Measurements from ENCODE around the gene NUP85.
"Not testable (repeated sequence)": the region's sequence is repeated elsewhere in the genome, so short reads cannot be mapped to it uniquely, and the experiment has no call there.

NUP85 gene

GRCh38 chr17:75257228-75257627 lies 51.7 kb downstream of the NUP85 start:
- WGBS: 74% methylated on average over 2 of the region's 2 CpGs
- not testable (repeated sequence) for H2AFZ ChIP-seq (ENCODE audit: low read depth, low read length); H3K4me2 ChIP-seq (ENCODE audit: low read length, poor library complexity, severe bottlenecking); H3K14ac ChIP-seq (ENCODE audit: low read length in 2 of 2); H3K4me1 ChIP-seq (ENCODE audit: control insufficient read depth, insufficient read depth, low read depth, low read length); H4K91ac ChIP-seq (ENCODE audit: low read length); DNase-seq; H2BK12ac ChIP-seq (ENCODE audit: low read length in 2 of 2); H3K27ac ChIP-seq (ENCODE audit: low read length, poor library complexity, severe bottlenecking); H2BK15ac ChIP-seq (ENCODE audit: low read depth, poor library complexity, severe bottlenecking); H3K79me1 ChIP-seq (replicated peaks; ENCODE audit: low read length, poor library complexity, severe bottlenecking); H3K4ac ChIP-seq (ENCODE audit: low read depth in 1 of 2, low read length in 2 of 2); H4K8ac ChIP-seq (ENCODE audit: low read length); H2AK5ac ChIP-seq (ENCODE audit: low read length, severe bottlenecking); H2BK120ac ChIP-seq (ENCODE audit: low read depth, low read length); H3K9me3 ChIP-seq (ENCODE audit: control insufficient read depth, low read length); H3K4me3 ChIP-seq (ENCODE audit: insufficient read depth in 1 of 2, low read depth in 1 of 2, low read length in 2 of 2); H3K27me3 ChIP-seq (ENCODE audit: control insufficient read depth in 1 of 2, insufficient read depth in 1 of 2, low read length in 2 of 2); H2BK5ac ChIP-seq (ENCODE audit: low read depth, low read length, poor library complexity, severe bottlenecking); H3K23ac ChIP-seq (ENCODE audit: low read length in 2 of 2); H3K36me3 ChIP-seq (ENCODE audit: control insufficient read depth in 1 of 2, insufficient read depth in 2 of 2, low read depth in 1 of 2, low read length in 2 of 2); H3K18ac ChIP-seq (ENCODE audit: low read depth in 1 of 2, low read length in 2 of 2); H3K9ac ChIP-seq (ENCODE audit: low read length)

- WGBS: 6% methylated on average over 24 of the region's 31 CpGs
- no peak overlapping the region for H2BK12ac ChIP-seq (ENCODE audit: low read length in 2 of 2)
These were observed 55.3 kb downstream of the NUP85 start for GRCh38 chr17:75260641-75261335.

GRCh38 chr17:75261336-75262111 lies 56.0 kb downstream of the NUP85 start, which contains the start of the genes GGA3 and MRPS7:
Gene GGA3 (minus strand): TSS chr17:75261606. CDS start chr17:75261587, 19 bp downstream.
Gene MRPS7 (plus strand): TSS chr17:75261879. CDS start chr17:75261901, 22 bp downstream.
- peak; percentile 95 for DNase-seq
- Histone ChIP-seq H3K4me3 (ENCODE audit: insufficient read depth in 1 of 2, low read depth in 1 of 2, low read length in 2 of 2) (peak within 1 kb of the TSS; percentile 99 to 100), H3K23ac (ENCODE audit: low read length in 2 of 2) (peak within 1 kb of the TSS; percentile 11 to 71), H2BK12ac (ENCODE audit: low read length in 2 of 2) (no peak within 1 kb of the TSS), H3K18ac (ENCODE audit: low read depth in 1 of 2, low read length in 2 of 2) (peak within 1 kb of the TSS; percentile 98 to 99), H3K9ac (ENCODE audit: low read length) (peak within 1 kb of the TSS; percentile 100), H3K27me3 (ENCODE audit: control insufficient read depth in 1 of 2, insufficient read depth in 1 of 2, low read length in 2 of 2) (no peaks in the 10 kb centered on the region), H2BK5ac (ENCODE audit: low read depth, low read length, poor library complexity, severe bottlenecking) (peak within 1 kb of the TSS; percentile 97), H2AK5ac (ENCODE audit: low read length, severe bottlenecking) (no peak within 1 kb of the TSS), H3K79me1 (replicated peaks; ENCODE audit: low read length, poor library complexity, severe bottlenecking) (peaks cover 21% of the 10 kb centered on the region), H3K4ac (ENCODE audit: low read depth in 1 of 2, low read length in 2 of 2) (peak within 1 kb of the TSS; percentile 97 to 98), H4K91ac (ENCODE audit: low read length) (peak within 1 kb of the TSS; percentile 99), H3K27ac (ENCODE audit: low read length, poor library complexity, severe bottlenecking) (peak within 1 kb of the TSS; percentile 100), H3K36me3 (ENCODE audit: control insufficient read depth in 1 of 2, insufficient read depth in 2 of 2, low read depth in 1 of 2, low read length in 2 of 2) (peaks cover 25 to 42% of the 10 kb centered on the region in 2 experiments), H3K4me1 (ENCODE audit: control insufficient read depth, insufficient read depth, low read depth, low read length) (peaks cover 4% of the 10 kb centered on the region), H2AFZ (ENCODE audit: low read depth, low read length) (peak within 1 kb of the TSS; percentile 75), H3K9me3 (ENCODE audit: control insufficient read depth, low read length) (no peaks in the 10 kb centered on the region), H3K4me2 (ENCODE audit: low read length, poor library complexity, severe bottlenecking) (peak within 1 kb of the TSS; percentile 90), H2BK15ac (ENCODE audit: low read depth, poor library complexity, severe bottlenecking) (peak within 1 kb of the TSS; percentile 98), H2BK120ac (ENCODE audit: low read depth, low read length) (peak within 1 kb of the TSS; percentile 86), H4K8ac (ENCODE audit: low read length) (peak within 1 kb of the TSS; percentile 100), H3K14ac (ENCODE audit: low read length in 2 of 2) (peak within 1 kb of the TSS in 1 of 2 experiments; percentile 100)
- under 1% methylated on average over 66 of the region's 69 CpGs for WGBS

More at GRCh38 chr17:75260641-75261335, 55.3 kb downstream of the NUP85 start:
- no peak overlapping the region for H2BK5ac ChIP-seq (ENCODE audit: low read depth, low read length, poor library complexity, severe bottlenecking)
- peak overlapping the region; percentile 75 for H3K4me2 ChIP-seq (ENCODE audit: low read length, poor library complexity, severe bottlenecking)
- DNase-seq: peak; percentile 70
- peak overlapping the region; percentile 99 for H4K91ac ChIP-seq (ENCODE audit: low read length)
- peak overlapping the region; percentile 11 to 71 for H3K23ac ChIP-seq (ENCODE audit: low read length in 2 of 2)
- H3K14ac ChIP-seq (ENCODE audit: low read length in 2 of 2): peak overlapping the region in 1 of 2 experiments; percentile 100
- H3K18ac ChIP-seq (ENCODE audit: low read depth in 1 of 2, low read length in 2 of 2): peak overlapping the region; percentile 91 to 99
- H3K9ac ChIP-seq (ENCODE audit: low read length): peak overlapping the region; percentile 100
- peak overlapping the region; percentile 98 for H2BK15ac ChIP-seq (ENCODE audit: low read depth, poor library complexity, severe bottlenecking)
- H3K27me3 ChIP-seq (ENCODE audit: control insufficient read depth in 1 of 2, insufficient read depth in 1 of 2, low read length in 2 of 2): no peaks in the 10 kb centered on the region
- H2BK120ac ChIP-seq (ENCODE audit: low read depth, low read length): peak overlapping the region; percentile 86
- peaks cover 19 to 35% of the 10 kb centered on the region in 2 experiments for H3K36me3 ChIP-seq (ENCODE audit: control insufficient read depth in 1 of 2, insufficient read depth in 2 of 2, low read depth in 1 of 2, low read length in 2 of 2)
- H3K4me3 ChIP-seq (ENCODE audit: insufficient read depth in 1 of 2, low read depth in 1 of 2, low read length in 2 of 2): peak overlapping the region; percentile 99 to 100
- H3K27ac ChIP-seq (ENCODE audit: low read length, poor library complexity, severe bottlenecking): no peak overlapping the region
- H3K9me3 ChIP-seq (ENCODE audit: control insufficient read depth, low read length): no peaks in the 10 kb centered on the region
- peaks cover 19% of the 10 kb centered on the region for H3K79me1 ChIP-seq (replicated peaks; ENCODE audit: low read length, poor library complexity, severe bottlenecking)
- H2AK5ac ChIP-seq (ENCODE audit: low read length, severe bottlenecking): no peak overlapping the region
- peak overlapping the region; percentile 94 to 98 for H3K4ac ChIP-seq (ENCODE audit: low read depth in 1 of 2, low read length in 2 of 2)
- H2AFZ ChIP-seq (ENCODE audit: low read depth, low read length): peak overlapping the region; percentile 75
- H4K8ac ChIP-seq (ENCODE audit: low read length): peak overlapping the region; percentile 100
- peaks cover 4% of the 10 kb centered on the region for H3K4me1 ChIP-seq (ENCODE audit: control insufficient read depth, insufficient read depth, low read depth, low read length)

Measured in mesenchymal stem cell (in vitro differentiated cells and primary cell).